ENCODE data around the gene TGFBR2. TPM values are rescaled to one million over a fixed set of nuclear protein-coding genes. Genes with fewer than 3 reads are reported as not detected.

Gene TGFBR2
- total and polyA plus RNA-seq, 10 of the 15 experiments (the other 5 are each of a cell fraction or from before 2014, with no cell fraction given): 0.02 to 0.98 (median 0.18) TPM; not detected in 1

GRCh38 chr3:30738605-30739004 lies 132.2 kb downstream of the TGFBR2 start:
- TF ChIP-seq MEF2A (IDR thresholded peaks at IDR 0.05; ENCODE audit: insufficient read depth, low read depth, low read length) (no peak), E2F8 (IDR thresholded peaks at IDR 0.05; ENCODE audit: low read depth, partially characterized antibody) (no peak), USF2 (IDR thresholded peaks at IDR 0.05; ENCODE audit: borderline replicate concordance, low read depth, low read length) (no peak), SP1 (IDR thresholded peaks at IDR 0.05; ENCODE audit: low read depth, low read length) (no peak), POU2F2 (IDR thresholded peaks at IDR 0.05; ENCODE audit: borderline replicate concordance, low read depth, low read length) (no peak), MYC (IDR thresholded peaks at IDR 0.05; ENCODE audit: insufficient read depth, insufficient read length, insufficient replicate concordance, low read length, severe bottlenecking) (no peak), ESRRA (IDR thresholded peaks at IDR 0.05; ENCODE audit: low read length) (no peak), CBX5 (IDR thresholded peaks at IDR 0.05; ENCODE audit: low read depth) (no peak), HDAC2 (IDR thresholded peaks at IDR 0.05) (no peak), ZNF207 (IDR thresholded peaks at IDR 0.05; ENCODE audit: borderline replicate concordance) (no peak)
- TF ChIP-seq, protein P1, sequence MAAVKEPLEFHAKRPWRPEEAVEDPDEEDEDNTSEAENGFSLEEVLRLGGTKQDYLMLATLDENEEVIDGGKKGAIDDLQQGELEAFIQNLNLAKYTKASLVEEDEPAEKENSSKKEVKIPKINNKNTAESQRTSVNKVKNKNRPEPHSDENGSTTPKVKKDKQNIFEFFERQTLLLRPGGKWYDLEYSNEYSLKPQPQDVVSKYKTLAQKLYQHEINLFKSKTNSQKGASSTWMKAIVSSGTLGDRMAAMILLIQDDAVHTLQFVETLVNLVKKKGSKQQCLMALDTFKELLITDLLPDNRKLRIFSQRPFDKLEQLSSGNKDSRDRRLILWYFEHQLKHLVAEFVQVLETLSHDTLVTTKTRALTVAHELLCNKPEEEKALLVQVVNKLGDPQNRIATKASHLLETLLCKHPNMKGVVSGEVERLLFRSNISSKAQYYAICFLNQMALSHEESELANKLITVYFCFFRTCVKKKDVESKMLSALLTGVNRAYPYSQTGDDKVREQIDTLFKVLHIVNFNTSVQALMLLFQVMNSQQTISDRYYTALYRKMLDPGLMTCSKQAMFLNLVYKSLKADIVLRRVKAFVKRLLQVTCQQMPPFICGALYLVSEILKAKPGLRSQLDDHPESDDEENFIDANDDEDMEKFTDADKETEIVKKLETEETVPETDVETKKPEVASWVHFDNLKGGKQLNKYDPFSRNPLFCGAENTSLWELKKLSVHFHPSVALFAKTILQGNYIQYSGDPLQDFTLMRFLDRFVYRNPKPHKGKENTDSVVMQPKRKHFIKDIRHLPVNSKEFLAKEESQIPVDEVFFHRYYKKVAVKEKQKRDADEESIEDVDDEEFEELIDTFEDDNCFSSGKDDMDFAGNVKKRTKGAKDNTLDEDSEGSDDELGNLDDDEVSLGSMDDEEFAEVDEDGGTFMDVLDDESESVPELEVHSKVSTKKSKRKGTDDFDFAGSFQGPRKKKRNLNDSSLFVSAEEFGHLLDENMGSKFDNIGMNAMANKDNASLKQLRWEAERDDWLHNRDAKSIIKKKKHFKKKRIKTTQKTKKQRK (IDR thresholded peaks at IDR 0.05; ENCODE audit: low read depth, low read length): no peak
- in situ Hi-C loops (cut with MboI): no loop called here
- H3K4me2 ChIP-seq (ENCODE audit: control insufficient read depth, insufficient read depth): no peak overlapping the region

More at GRCh38 chr3:30738605-30739004, 132.2 kb downstream of the TGFBR2 start:
- Histone ChIP-seq H3K9me3 (replicated peaks; ENCODE audit: control insufficient read depth, insufficient read depth, low read length) (no peaks in the 10 kb centered on the region), H2AFZ (ENCODE audit: control insufficient read depth, low read depth, low read length) (no peak overlapping the region), H3K27me3 (replicated peaks in 1 of 2; ENCODE audit: control insufficient read depth in 2 of 2, insufficient read depth in 2 of 2, low read length in 1 of 2) (no peaks in the 10 kb centered on the region), H3K79me2 (ENCODE audit: control insufficient read depth, insufficient read depth, low read length) (no peaks in the 10 kb centered on the region), H4K20me1 (ENCODE audit: control insufficient read depth, insufficient read depth) (no peaks in the 10 kb centered on the region; the same call in 1 of the 2 replicates), H3K27ac (ENCODE audit: control insufficient read depth, insufficient read depth) (no peak overlapping the region), H3K4me1 (ENCODE audit: control insufficient read depth, insufficient read depth, low read length) (no peaks in the 10 kb centered on the region), H3K4me3 (no peak overlapping the region), H3K9ac (ENCODE audit: control insufficient read depth, insufficient read depth, low read length) (no peak overlapping the region), H3K36me3 (ENCODE audit: control insufficient read depth in 2 of 2, insufficient read depth in 2 of 2, low read length in 1 of 2) (no peaks in the 10 kb centered on the region)
- BruUV-seq (replicated peaks): no TSS peak
- FAIRE-seq: no peak
- WGBS (ENCODE audit: insufficient coverage, insufficient replicate concordance, low lambda C conversion rate, missing lambda C conversion rate): 61% methylated on average over 3 of the region's 3 CpGs
- ChIA-PET CTCF (no interaction called here), RAD21 (ENCODE audit: unreplicated experiment) (no interaction called here), POLR2A (no interaction called here), SMC1A (ENCODE audit: uncharacterized antibody, unreplicated experiment) (no interaction called here)
- ATAC-seq: no peak
- intact Hi-C loops (cut with micrococcal nuclease; ENCODE audit: unreplicated experiment): no loop called here
- DNase-seq (ENCODE audit: low read depth, low spot score): no peak
